NCI-H510A treated with DMSO at 0.1 percent for 48 hours (cell line): ENCODE measurements around the gene ATAD2B.
"Not testable (repeated sequence)": the region's sequence is repeated elsewhere in the genome, so short reads cannot be mapped to it uniquely, and the experiment has no call there.

ENCODE experiments used
- DNase-seq: peaks from one replicate; lab custom pipeline; 2025; lab: John Stamatoyannopoulos, UW

The ATAD2B gene

GRCh38 chr2:23926750-23927571, at the start of gene ATAD2B:
ATAD2B (minus strand) TSS chr2:23927123; CDS start chr2:23926770, 353 bp downstream.
- DNase-seq = peak; percentile 88

DNA sequence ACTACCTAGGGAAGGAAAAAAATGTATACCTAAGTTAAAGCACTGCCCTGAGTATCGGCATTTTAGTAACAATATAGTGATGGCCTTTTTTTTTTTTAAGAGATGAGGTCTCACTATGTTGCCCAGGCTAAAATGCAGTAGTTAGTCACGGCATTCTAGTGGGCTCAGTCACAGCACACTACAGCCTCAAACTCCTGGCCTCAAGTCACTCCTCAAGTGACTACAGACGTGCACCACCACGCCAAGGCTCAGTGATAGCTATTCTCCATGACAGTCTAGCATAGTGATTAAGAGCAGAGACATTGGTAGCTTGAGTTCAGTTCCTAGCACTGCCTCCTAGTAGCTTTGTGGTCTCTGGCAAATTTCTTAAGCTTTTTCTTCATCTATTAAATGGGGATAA, 40.9 kb upstream of the ATAD2B start:
- no peak for DNase-seq

GRCh38 chr2:23954325-23955014, 27.5 kb upstream of the ATAD2B start:
- DNase-seq = no peak

GRCh38 chr2:23953625-23954024, 26.7 kb upstream of the ATAD2B start:
- DNase-seq = no peak

DNA sequence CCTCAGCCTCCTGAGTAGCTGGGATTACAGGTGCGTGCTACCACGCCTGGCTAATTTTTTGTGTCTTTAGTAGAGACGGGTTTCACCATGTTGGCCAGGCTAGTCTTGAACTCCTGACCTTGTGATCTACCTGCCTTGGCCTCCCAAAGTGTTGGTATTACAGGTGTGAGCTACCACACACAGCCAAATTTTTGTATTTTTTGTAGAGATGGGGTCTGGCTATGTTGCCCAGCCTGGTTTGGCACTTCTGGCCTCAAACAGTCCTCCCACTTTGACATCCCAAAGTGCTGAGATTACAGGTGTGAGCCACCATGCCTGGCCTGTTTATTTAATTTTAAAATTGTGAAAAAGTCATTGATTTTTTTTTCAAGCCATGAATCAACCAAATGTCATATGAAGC, 25.6 kb upstream of the ATAD2B start:
- DNase-seq = not testable (repeated sequence)

GRCh38 chr2:23947350-23947749, 20.4 kb upstream of the ATAD2B start:
- DNase-seq = no peak

DNA sequence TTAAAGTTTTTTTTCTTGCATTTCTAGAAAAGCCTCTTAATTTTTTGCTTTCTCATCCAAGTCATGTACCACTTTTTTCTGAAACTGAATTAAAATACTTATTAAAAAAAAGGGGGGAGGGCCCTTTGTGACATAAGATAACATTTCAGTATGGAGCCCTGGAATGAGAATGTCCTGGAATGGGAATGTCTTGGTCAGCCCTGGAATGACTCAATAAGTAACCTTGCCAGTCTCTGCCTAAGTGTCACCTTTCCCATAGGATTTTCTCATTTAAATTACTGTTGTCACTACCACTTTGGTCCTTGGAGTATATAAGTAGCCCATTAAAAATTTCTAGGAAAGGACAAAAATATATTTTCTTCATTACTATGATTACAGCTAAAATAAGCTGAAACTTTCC, 18.1 kb upstream of the ATAD2B start:
- DNase-seq = no peak

GRCh38 chr2:23944527-23944926, 17.6 kb upstream of the ATAD2B start:
- no peak for DNase-seq

DNA sequence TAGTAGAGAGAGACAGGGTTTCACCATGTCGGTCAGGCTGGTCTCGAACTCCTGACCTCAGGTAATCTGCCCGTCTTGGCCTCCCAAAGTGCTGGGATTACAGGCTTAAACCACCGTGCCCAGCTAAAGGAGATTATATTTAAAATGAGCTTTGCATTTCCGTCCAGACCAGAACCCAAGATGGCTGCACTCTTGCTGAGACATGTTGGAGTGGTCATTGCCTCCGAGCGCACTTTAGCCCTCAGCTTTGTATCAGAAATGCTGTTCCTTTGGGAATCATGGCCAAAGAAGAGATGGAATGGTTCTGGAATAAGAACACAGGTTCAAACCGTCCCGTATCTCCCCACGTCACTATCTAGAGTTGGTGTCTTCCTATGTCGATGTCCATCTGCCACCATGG, 16.7 kb upstream of the ATAD2B start:
- DNase-seq = no peak

GRCh38 chr2:23941644-23942043, 14.7 kb upstream of the ATAD2B start:
- DNase-seq = no peak

DNA sequence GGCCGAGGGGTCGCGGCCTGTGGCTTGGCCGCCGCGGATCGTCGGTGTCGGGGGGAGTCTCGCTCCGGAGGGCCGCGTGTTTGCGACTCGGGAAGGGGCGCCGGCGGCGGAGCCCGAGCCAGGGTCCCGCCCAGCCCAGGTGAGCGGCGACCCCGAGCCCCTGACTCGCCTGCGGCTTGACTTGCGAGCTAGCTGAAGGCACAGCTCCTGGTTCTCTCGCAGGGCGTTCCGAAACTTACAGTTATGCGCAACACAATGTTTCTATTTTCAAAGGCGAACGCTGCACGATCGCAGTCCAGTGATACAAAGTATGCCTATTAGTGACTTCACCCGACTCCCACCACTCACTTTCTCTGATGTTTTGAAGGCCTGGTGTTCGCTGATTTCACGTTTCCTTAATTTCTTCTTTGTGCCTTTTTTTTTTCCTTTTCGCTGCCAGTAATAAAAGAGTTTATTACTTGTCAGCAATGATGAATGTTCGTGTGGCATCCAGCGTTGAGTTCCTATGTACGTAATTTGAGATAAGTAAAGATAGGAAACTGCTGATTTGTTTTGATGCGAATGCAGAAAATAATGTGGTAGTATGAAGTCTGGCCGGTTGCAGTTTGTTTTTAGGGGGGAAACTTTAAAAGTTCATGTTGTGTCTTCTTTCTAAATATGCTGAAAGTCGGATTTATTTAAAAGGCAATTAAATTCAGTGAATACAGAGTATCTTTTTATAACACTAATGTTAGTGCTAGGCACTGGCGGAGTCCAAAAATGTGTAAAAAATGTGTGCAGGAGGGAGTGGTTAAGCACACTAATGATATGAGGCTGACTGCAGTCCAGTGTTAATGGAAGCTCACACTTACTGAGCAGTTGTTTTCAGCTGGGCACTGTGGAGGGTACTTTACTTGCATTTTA, 14.0 kb upstream of the ATAD2B start:
- peak; percentile 34 for DNase-seq

DNA sequence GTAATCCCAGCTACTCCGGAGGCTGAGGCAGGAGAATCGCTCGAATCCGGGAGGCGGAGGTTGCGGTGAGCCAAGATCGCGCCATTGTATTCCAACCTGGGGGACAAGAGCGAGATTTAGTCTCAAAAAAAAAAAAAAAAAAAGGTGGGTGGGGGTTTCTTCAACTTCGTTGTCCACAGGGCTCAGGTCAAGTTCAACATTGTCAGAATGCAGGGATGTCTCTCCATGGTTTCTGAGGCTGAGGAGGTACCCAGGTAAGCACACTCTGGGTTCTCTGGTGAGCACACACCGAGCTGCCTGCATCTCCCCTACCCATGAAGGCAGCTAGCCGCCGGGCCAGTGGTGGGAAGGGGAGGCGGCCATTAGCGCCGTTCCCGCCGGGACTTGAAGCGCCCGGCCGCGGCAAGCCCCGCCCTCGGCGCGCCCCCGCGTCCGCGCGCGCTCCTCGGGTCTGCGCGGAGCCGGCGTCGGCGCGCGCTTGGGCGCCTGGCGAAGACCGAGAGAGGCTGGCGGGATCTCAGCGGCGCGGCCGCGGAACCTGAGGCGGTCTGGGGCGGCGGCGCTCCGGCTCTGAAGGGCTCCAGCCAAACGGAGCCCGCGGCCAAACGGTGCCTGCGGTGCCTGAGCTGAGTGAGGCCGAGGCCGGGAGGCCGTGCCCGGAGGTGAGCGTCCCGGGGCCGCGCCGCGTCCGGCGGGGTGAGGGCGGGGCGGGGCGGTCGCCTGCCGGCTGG, 13.2 kb upstream of the ATAD2B start, which contains the start of gene UBXN2A:
TSS of gene UBXN2A (plus strand) at position 477 of the 731 bp plus-strand sequence. CDS start 17,852 bp downstream, outside the sequence.
- DNase-seq = peak; percentile 79

DNA sequence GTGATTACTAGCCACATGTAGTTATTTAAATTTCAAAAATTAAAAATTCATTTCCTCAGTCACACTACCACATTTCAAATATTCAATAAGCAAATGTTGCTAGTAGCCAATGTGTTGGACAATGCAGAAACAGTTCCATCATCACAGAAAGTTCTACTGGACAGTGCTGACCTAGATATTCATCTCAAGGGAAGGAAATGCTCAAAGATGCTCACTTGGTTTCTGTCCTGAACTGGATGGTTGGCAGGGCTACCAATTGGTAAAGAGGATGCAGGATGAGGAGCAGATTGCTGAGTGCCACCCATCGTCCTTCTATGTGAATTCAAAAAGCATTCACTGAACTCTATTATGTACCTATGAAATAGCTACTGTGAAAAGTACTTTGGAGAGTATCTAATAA, 7.3 kb upstream of the ATAD2B start:
- DNase-seq = no peak

GRCh38 chr2:23926290-23926749, 603 bp downstream of the ATAD2B start:
- DNase-seq = peak; percentile 55

- DNase-seq = peak; percentile 37
These were observed 1.1 kb downstream of the ATAD2B start for GRCh38 chr2:23925702-23926289.

DNA sequence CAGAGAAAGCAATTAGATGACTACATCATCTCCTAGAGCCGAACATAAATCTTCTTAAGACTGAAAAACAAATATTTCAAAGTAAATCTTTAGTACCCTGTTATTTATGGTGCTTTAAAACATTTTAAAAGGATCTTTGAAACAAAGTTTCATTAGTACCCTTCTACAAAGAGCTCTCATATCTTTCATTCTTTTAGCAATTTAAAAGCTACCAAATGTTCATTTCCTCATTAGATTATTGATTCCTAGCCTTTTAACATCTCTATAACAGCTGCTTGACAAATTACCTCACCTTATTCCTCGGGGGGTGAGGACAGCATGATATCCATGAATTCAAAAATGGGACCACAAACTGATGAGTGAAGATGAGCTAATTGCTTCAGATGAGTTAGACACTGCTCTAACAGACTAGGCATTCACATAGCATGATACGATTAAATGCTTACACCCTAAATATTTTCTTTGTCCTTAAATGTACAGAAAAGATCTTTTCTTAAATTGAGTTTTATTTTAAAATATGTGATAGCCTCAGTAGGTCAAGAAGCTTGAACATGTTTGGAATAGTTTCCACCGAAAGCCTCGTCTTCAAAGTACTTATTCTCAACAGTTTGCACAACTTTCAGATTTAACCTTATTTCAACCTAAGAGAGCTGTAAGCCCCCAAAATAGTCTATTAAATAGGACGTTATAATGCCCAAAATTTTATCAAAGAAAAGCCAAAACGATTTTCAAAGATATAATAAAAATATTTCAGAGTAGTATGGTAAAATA, 2.1 kb downstream of the ATAD2B start:
- no peak for DNase-seq

- DNase-seq = no peak
These were observed 8.0 kb downstream of the ATAD2B start for GRCh38 chr2:23918837-23919489.

DNA sequence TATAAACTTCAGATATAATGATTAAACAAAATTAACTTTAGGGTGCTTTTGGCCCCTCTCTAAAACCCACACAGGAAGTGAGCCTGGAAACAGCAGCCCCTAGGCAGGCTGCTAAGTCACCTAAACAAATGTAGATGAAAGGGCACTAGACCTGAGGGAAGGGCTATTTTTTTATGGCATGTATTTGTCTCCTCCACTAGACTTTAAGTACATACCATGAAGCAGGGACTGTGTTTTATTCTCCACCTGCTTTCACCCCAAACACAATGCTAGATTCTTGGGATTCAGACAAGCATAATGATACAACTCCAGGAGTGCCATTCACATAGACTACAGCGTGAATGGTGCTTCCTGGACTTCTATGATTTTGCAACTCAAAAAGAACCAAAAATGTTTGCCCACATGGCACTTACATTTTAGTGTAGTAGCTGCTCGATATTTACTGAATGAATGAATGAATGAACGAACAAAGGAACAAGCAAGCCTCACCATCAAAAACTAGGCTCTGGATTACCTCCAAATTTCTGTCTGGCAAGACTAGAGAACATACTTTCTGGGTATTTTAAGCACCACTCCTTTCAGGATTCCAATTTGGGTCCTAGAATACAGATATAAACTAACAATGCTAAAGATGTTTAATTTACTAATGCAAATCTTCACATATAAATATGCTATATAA, 10.1 kb downstream of the ATAD2B start:
- peak; percentile 54 for DNase-seq

DNA sequence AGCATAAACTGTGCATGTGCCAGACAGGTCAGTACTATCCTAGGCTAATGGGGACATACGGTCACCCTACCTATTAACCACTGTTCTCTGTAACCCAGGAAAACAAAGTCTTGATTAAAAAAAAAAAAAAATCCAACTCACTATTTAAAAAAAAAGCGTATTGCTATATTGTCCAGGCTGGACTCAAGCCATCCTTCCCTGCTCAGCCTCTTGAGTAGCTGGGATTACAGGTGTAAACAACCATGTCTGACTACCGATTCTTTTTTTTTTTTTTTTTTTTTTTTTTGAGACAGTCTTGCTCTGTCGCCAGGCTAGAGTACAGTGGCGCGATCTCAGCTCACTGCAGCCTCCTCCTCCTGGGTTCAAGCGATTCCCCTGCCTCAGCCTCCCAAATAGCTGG, 11.6 kb downstream of the ATAD2B start:
- no peak for DNase-seq
